GM19193 (cell line): ENCODE data around the gene CCDC116.

Source experiments
- POLR2A ChIP-seq: IDR thresholded peaks from 4 replicates; pipeline ENCODE4 v1.6.1; 2011; ENCODE audit not compliant: insufficient read depth, insufficient read length; ENCODE audit errors: extremely low read depth

CCDC116 gene

DNA sequence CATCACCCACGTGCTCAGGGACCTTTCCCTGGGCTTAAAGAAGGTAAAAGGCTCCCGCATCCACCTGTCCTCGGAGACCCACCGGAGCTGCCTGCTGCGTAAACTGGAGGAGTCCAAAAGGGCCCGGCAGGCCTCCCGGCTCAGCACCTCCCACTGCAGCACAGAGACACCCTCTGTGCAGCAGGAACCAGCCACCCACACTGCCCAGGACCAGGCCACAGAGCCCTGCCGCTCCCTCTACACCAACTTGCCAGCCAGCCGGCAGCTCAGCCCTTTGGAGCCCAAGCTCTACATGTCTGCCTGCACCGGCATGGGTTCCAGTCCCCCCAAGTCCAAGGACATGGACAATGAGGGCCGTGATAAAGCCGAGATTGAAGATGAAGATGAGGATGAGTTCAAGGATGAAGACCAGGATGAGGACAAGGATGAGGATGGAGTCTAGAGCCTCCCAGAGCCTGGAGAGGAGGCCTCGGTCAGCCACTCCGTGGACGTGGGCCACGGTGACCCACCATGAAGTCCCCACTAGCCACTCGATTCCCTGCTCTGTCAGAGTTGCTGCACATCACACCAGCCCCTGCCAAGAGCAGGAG lies 4.2 kb downstream of the CCDC116 start:
- TF ChIP-seq POLR2A = no peak

- no peak for TF ChIP-seq POLR2A
Observed at GRCh38 chr22:21639359-21639758, 6.8 kb downstream of the CCDC116 start.

GRCh38 chr22:21640810-21641209 lies 8.2 kb downstream of the CCDC116 start:
- no peak for TF ChIP-seq POLR2A

DNA sequence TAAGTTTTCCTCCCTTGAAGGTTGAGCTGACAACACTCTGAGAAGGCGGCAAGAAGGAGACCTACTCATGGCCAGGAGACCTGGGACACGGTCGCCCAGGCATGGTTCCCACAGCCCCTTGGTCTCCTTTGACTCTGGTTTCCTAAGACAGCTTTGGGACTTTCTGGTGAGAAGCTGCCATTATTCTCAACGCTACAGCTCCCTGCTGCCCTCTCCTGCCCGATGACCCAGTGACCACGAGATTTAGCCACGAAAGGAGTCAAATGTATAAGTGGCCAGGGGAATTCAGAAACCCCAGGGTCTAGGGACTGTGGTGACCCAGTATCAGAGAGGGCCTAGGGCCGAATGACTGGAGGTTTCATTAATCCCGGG lies 8.8 kb downstream of the CCDC116 start:
- no peak for TF ChIP-seq POLR2A

GRCh38 chr22:21641789-21642583 lies 9.4 kb downstream of the CCDC116 start, which contains the start of gene SDF2L1:
TSS of gene SDF2L1 (plus strand) at chr22:21642302. CDS start at chr22:21642337, 35 bp downstream.
- peak; percentile 90 for TF ChIP-seq POLR2A

GRCh38 chr22:21642584-21643448 lies 10.3 kb downstream of the CCDC116 start:
- TF ChIP-seq POLR2A = peak; percentile 26

DNA sequence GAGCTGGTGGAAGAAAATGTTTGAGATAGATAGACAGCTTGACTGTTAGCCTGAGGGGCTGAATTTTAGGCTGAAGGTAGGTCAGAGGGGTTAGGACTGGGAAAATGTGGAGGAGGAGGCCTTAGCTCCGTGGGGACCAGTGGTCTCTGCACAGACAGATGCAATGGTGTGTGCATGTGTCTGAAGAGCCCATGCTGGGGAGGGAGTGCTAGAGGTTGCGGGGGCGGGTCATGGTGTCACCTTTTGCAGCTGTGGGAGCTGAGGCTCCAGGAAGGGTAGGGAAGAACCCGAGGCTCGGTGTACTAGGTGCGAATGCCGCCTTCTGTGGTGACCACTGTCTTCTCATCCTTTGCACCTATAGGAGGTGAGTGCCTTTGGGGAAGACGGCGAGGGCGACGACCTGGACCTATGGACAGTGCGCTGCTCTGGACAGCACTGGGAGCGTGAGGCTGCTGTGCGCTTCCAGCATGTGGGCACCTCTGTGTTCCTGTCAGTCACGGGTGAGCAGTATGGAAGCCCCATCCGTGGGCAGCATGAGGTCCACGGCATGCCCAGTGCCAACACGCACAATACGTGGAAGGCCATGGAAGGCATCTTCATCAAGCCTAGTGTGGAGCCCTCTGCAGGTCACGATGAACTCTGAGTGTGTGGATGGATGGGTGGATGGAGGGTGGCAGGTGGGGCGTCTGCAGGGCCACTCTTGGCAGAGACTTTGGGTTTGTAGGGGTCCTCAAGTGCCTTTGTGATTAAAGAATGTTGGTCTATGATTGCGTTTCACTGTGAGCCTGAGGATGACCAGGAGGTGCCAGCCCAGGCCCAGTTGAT lies 11.2 kb downstream of the CCDC116 start:
- no peak for TF ChIP-seq POLR2A

- no peak for TF ChIP-seq POLR2A
Observed at GRCh38 chr22:21646608-21647590, 14.3 kb downstream of the CCDC116 start.

GRCh38 chr22:21650280-21650679 lies 17.7 kb downstream of the CCDC116 start:
- no peak for TF ChIP-seq POLR2A

- TF ChIP-seq POLR2A = no peak
Observed at GRCh38 chr22:21650823-21651520, 18.4 kb downstream of the CCDC116 start.

DNA sequence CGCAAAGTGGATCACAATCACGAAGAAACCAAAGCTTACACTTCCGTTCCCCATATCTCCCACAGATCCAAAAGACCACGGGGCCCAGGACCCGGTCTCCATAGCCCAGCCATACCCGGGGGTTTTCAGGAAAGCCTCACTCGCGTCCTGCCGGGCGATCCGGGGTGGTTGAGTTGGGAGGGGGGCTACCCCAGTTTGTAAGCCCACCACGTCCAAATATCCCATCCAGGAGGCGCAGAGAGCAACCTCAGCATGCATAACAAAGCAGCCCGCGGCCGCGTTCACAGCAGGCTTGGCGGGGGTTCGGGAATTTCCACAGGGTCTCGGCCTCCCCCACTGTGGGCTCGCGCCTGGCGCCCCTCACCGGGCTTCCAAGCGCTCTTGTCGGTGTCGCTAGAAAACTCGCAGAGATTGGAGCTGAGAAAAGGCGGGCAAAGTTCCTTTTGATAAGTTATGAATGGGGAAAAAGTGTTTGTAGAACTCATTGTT lies 19.0 kb downstream of the CCDC116 start:
- no peak for TF ChIP-seq POLR2A

- TF ChIP-seq POLR2A = peak; percentile 69
Observed at GRCh38 chr22:21652010-21652546, 19.5 kb downstream of the CCDC116 start.
